Thymus (tissue), 11 donors: Measurements from ENCODE around the gene TSPAN9. TPM values are rescaled to one million over a fixed set of nuclear protein-coding genes. Genes with fewer than 3 reads are reported as not detected.

ENCODE experiments used
- DNase-seq, 9 donors: peaks; one replicate each; pipeline ENCODE4 v3.0.0-alpha.2; 2013; ENCODE audit warnings: low spot score in 9 of 9, low read depth in 6 of 9, missing footprints in 1 of 9
- H3K27ac ChIP-seq, 2 donors: one replicate each; pipeline ENCODE4 v1.5.1; 2013; ENCODE audit warnings: control low read depth in 1 of 2, low read depth in 1 of 2, low read length in 1 of 2, mild to moderate bottlenecking in 1 of 2, moderate library complexity in 1 of 2
- H3K27me3 ChIP-seq, 2 donors: one replicate each; pipeline ENCODE4 v1.5.1; 2013; ENCODE audit warnings: low read length in 1 of 2; ENCODE audit not compliant: control insufficient read depth in 2 of 2, insufficient read depth in 1 of 2
- H3K36me3 ChIP-seq, 2 donors: one replicate each; pipeline ENCODE4 v1.5.1; 2013; ENCODE audit warnings: low read length in 1 of 2, mild to moderate bottlenecking in 1 of 2, moderate library complexity in 1 of 2; ENCODE audit not compliant: control insufficient read depth in 2 of 2, insufficient read depth in 2 of 2
- H3K4me1 ChIP-seq, 2 donors: one replicate each; pipeline ENCODE4 v1.5.1; 2013; ENCODE audit warnings: low read length in 2 of 2; ENCODE audit not compliant: control insufficient read depth in 2 of 2, insufficient read depth in 2 of 2
- H3K4me3 ChIP-seq, 2 donors: one replicate each; pipeline ENCODE4 v1.5.1; 2013; ENCODE audit warnings: low read length in 2 of 2, control low read depth in 1 of 2, mild to moderate bottlenecking in 1 of 2
- H3K9me3 ChIP-seq, 2 donors: one replicate each; pipeline ENCODE4 v1.5.1; 2013; ENCODE audit warnings: low read length in 1 of 2, mild to moderate bottlenecking in 1 of 2; ENCODE audit not compliant: control insufficient read depth in 2 of 2, insufficient read depth in 1 of 2
- WGBS: extraction: QIAGEN DNeasy Blood & Tissue Kit; methylation state at CpG from one replicate; pipeline ENCODE4 v1.1.7; 2013; 5-methylcytosine and 5-hydroxymethylcytosine counted together
- polyA plus RNA-seq: library from polyadenylated mRNA; stranded (reverse); fragments of 200-250 nt; gene quantifications from one replicate; pipeline ENCODE4 v1.2.3, GENCODE V29; 2013
- total RNA-seq: library from RNA; stranded (reverse); fragments of 120-200 nt; gene quantifications from one replicate; pipeline ENCODE4 v1.2.4, GENCODE V29; 2013
- donor health status: healthy.

The TSPAN9 gene
- total and polyA plus RNA-seq, 2 donors = 4.9 to 10.2 TPM

DNA sequence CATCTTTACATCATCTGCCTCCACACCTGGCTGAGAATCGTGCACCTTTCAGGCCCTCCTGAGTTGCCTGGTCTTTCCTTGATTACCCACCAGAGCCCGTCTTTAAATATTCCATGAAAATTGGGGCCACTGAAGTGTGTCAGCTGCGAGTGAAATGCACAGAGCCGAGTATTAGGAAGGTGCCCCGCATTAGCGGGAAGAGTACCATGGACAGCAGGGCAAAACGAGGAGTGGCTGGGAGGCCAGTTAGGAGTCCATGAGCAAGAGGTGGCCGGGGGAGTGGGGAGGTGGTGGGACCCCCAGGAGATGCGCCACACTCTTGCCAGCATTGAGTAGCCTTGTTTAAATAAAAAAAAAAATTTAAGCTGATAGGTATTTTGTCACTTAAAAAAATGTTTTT is 99.6 kb downstream of the TSPAN9 start:
- Histone ChIP-seq H3K36me3 (no peaks in the 10 kb centered on the region), H3K27me3 (peaks cover under 1 to 19% of the 10 kb centered on the region in 2 donors), H3K4me1 (peaks cover 5 to 18% of the 10 kb centered on the region in 2 donors), H3K27ac (no peak overlapping the region), H3K4me3 (no peak overlapping the region), H3K9me3 (no peaks in the 10 kb centered on the region)
- no peak for DNase-seq
- 91% methylated on average over 9 of the region's 9 CpGs for WGBS

DNA sequence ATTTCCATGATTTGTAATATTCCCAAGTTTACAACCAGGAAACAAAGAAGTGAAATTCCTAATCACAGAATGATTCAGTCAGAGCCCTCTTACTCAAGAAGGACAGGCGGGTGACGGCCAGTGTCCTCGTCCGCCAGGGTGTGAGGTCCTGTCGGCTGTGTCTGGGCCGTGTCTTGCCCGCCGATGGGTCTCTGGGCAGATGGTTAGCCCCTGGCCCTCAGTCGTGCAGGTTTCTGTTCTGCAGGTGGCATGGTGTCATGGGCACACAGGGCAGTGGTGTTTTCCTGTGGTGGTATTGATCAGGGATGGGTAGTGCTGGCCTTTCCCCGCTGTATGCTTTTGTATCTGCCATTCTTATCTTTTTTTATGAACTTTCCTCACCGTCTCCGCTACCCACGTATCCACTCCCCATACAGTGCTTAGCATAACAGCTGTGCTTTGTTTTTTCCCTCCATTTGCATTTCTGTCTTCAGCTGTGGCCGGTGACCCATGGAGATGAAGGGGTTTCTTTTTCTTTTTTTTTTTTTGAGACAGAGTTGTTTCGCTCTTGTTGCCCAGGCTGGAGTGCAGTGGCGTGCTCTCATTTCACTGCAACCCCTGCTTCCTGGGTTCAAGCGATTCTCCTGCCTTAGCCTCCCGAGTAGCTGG is 100.7 kb downstream of the TSPAN9 start:
- 94% methylated on average over 18 of the region's 18 CpGs for WGBS
- H3K27ac ChIP-seq = no peak overlapping the region

GRCh38 chr12:3178671-3179313 is 101.6 kb downstream of the TSPAN9 start:
- WGBS = 66% methylated on average over 12 of the region's 12 CpGs
- no peak overlapping the region for H3K4me3 ChIP-seq
- H3K27ac ChIP-seq = no peak overlapping the region
- no peaks in the 10 kb centered on the region for H3K36me3 ChIP-seq
- H3K27me3 ChIP-seq = peaks cover 0 to 10% of the 10 kb centered on the region in 2 donors
- no peaks in the 10 kb centered on the region for H3K9me3 ChIP-seq
- DNase-seq = no peak
- peaks cover 5 to 18% of the 10 kb centered on the region in 2 donors for H3K4me1 ChIP-seq

More for the DNA sequence above, 100.7 kb downstream of the TSPAN9 start:
- no peaks in the 10 kb centered on the region for H3K36me3 ChIP-seq
- no peak overlapping the region for H3K4me3 ChIP-seq
- no peak for DNase-seq
- no peaks in the 10 kb centered on the region for H3K9me3 ChIP-seq
- peaks cover 0 to 14% of the 10 kb centered on the region in 2 donors for H3K27me3 ChIP-seq
- H3K4me1 ChIP-seq = peaks cover 5 to 18% of the 10 kb centered on the region in 2 donors

DNA sequence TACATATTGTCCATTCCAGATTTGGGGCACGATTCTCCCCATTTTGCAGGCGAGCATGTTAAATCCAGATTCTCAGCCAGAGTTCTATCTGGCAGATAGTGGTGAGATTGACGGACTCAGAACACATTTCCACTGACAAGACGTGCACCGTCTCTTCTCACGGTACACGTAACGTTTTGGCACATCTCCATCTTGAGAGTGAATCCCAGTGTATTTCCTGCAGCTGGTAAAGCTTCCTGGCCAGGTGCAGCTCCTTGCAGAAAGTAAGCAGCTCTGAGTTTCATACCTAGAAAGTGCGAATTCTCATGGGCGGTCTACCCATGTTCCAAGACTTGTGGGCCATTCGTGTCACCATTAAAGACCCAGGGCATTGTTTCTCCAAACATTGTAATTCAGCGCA is 102.6 kb downstream of the TSPAN9 start:
- no peaks in the 10 kb centered on the region for H3K36me3 ChIP-seq
- WGBS = 38% methylated on average over 12 of the region's 12 CpGs
- no peaks in the 10 kb centered on the region for H3K9me3 ChIP-seq
- H3K27me3 ChIP-seq = peaks cover 0 to 14% of the 10 kb centered on the region in 2 donors
- H3K4me3 ChIP-seq = no peak overlapping the region
- H3K4me1 ChIP-seq = peaks cover 5 to 18% of the 10 kb centered on the region in 2 donors
- no peak overlapping the region for H3K27ac ChIP-seq
- DNase-seq = peak in 1 of 9 donors; percentile 30

DNA sequence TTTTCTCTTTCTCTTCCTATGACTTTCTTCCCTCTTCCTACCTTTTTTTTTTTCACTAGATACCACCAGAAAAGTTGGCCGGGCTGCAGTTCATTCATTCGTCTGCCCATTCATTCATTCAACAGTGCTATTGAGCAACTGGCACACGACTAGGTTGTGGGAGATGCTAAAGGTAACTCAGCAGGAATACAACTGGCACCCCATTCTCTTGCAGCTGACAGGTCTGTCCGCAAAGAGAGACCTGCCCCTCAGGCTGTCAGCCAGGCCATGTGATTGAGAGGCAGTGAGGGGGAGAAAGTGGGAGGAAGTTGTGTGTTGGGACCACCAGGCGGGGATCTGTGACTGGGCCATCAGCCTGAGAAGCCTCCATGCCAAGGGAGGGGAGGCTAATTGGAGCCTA is 105.2 kb downstream of the TSPAN9 start:
- WGBS = 47% methylated on average over 5 of the region's 5 CpGs
- peaks cover 5 to 18% of the 10 kb centered on the region in 2 donors for H3K4me1 ChIP-seq
- no peaks in the 10 kb centered on the region for H3K9me3 ChIP-seq
- peaks cover 0 to 9% of the 10 kb centered on the region in 2 donors for H3K27me3 ChIP-seq
- H3K27ac ChIP-seq = no peak overlapping the region
- no peak overlapping the region for H3K4me3 ChIP-seq
- no peak for DNase-seq
- no peaks in the 10 kb centered on the region for H3K36me3 ChIP-seq

DNA sequence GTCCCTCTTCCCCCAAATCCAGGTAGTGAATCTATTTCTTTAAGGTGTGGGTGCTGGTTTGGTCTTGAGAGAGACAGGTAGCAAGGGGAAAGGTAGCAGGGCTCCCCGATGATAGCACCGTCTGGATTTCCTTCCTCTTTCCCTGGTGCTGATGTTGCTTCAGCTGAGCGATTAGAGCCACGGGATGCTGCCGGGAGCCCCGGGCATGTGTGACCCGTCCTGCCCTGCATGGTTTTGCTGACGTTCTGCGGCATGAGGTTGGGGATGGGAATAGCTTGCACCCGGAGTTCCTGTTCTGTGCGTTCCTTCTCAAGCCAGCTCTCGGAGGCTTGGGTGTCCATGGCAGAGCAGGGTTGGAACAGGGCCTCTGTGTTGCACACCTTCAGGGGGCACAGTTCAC is 107.3 kb downstream of the TSPAN9 start:
- no peak overlapping the region for H3K27ac ChIP-seq
- H3K9me3 ChIP-seq = no peaks in the 10 kb centered on the region
- peaks cover 0 to 8% of the 10 kb centered on the region in 2 donors for H3K4me1 ChIP-seq
- peaks cover 0 to 6% of the 10 kb centered on the region in 2 donors for H3K27me3 ChIP-seq
- WGBS = 78% methylated on average over 12 of the region's 12 CpGs
- no peak overlapping the region for H3K4me3 ChIP-seq
- no peaks in the 10 kb centered on the region for H3K36me3 ChIP-seq
- no peak for DNase-seq

DNA sequence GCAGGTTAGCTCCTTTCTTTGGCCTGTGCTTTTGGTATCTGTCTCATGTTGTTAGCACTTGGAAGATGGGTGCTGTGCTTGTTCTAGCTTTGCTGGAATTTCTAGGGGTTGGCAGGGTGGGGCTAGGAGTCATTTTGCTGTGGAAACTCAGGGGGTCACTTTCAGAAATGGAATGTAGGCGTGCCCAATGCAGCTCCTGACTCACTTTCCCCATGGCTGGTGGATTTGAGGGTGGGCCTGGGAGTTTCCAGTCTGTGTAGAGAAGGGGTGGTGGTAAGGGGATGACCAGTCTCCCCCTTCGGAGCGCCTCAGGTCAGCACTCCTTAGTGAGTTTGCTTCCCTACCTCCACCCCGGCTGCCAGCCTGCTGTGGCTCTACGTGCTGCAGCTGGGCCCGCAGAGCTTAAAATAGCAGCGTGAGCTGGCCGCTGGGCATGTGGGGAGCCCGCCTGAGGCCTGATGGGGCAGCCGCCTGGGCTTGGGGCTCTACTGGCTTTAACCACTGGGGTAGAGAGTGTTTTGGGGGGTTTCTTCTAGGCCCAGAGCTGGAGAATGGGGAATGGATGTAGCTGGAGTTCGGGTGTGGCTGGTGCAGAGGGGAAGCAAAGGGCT is 108.2 kb downstream of the TSPAN9 start:
- Histone ChIP-seq H3K4me3 (no peak overlapping the region), H3K9me3 (no peaks in the 10 kb centered on the region), H3K27ac (no peak overlapping the region), H3K27me3 (peaks cover 0 to 13% of the 10 kb centered on the region in 2 donors), H3K4me1 (no peaks in the 10 kb centered on the region), H3K36me3 (no peaks in the 10 kb centered on the region)
- DNase-seq = no peak
- whole genome bisulfite sequencing = 95% methylated on average over 11 of the region's 11 CpGs

DNA sequence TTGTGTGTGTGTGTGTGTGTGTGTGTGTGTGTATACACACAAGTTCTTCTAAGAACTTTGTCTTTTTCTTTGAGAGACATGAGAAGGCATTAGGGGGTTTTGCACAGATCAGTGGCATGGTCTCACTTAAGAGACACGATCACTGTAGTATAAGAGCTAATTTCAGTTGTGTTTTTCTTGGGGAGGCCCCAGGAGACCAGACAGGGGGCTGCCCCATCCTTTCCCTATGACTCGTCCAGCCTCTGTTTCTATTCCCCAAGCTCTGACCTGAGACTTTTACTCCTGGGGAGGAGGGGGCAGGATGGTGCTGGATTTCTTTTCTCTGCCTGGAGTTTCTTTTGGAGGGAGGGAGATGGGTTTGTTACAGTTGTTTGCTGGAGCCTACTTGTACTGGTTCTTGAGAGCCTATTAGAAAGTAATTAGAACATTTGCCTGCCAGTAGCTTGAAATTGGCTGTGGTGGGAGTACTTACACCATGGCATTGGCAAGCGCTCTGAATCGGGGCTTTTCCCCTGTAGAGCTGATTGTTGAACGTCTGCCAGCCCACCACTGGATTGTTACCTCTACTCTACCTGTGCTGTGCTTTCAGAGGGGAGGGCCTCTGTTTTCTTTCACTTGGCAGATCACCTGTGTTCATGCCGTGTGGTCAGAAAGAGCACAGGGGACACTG is 109.5 kb downstream of the TSPAN9 start:
- no peak overlapping the region for H3K4me3 ChIP-seq
- H3K27ac ChIP-seq = no peak overlapping the region
- H3K4me1 ChIP-seq = no peaks in the 10 kb centered on the region
- 82% methylated on average over 6 of the region's 6 CpGs for WGBS
- DNase-seq = no peak
- H3K27me3 ChIP-seq = peaks cover 0 to 19% of the 10 kb centered on the region in 2 donors
- no peaks in the 10 kb centered on the region for H3K36me3 ChIP-seq
- no peaks in the 10 kb centered on the region for H3K9me3 ChIP-seq
